ENCODE measurements around the gene GREB1.

- TF ChIP-seq CTCF (IDR thresholded peaks at IDR 0.05) = no peak
- no peak for TF ChIP-seq POLR2A (IDR thresholded peaks at IDR 0.05)
These were observed 143.6 kb downstream of the GREB1 start for GRCh38 chr2:11677136-11678055.
